GM23248 (cell line): ENCODE data around the gene XPA. TPM values are rescaled to one million over a fixed set of nuclear protein-coding genes. Genes with fewer than 3 reads are reported as not detected.

ENCODE experiments used
- DNase-seq: peaks from one replicate; pipeline ENCODE4 v3.0.0-alpha.2; 2015
- H2AFZ ChIP-seq: fragments of 200-600 bp; sonication (generic); 2 replicates; pipeline ENCODE4 v1.6.1; 2016; ENCODE audit warnings: antibody characterized with exemption
- H3F3A ChIP-seq: fragments of 200-600 bp; sonication (generic); 2 replicates; pipeline ENCODE4 v1.6.1; 2016; ENCODE audit warnings: mild to moderate bottlenecking, antibody characterized with exemption, mixed run types; ENCODE audit not compliant: insufficient read depth
- H3K27ac ChIP-seq: fragments of 200-600 bp; sonication (generic); 2 replicates; pipeline ENCODE4 v1.5.1; 2016; ENCODE audit warnings: mild to moderate bottlenecking
- H3K27me3 ChIP-seq: fragments of 200-600 bp; sonication (generic); replicated peaks from 2 replicates; pipeline ENCODE4 v1.6.1; 2016; ENCODE audit warnings: mild to moderate bottlenecking; ENCODE audit not compliant: insufficient read depth
- H3K36me3 ChIP-seq: fragments of 200-600 bp; sonication (generic); 2 replicates; pipeline ENCODE4 v1.6.1; 2016; ENCODE audit warnings: low read depth, mild to moderate bottlenecking
- H3K4me1 ChIP-seq: fragments of 200-600 bp; sonication (generic); 2 replicates; pipeline ENCODE4 v1.6.1; 2016; ENCODE audit warnings: mild to moderate bottlenecking; ENCODE audit not compliant: insufficient read depth
- H3K4me2 ChIP-seq: fragments of 200-600 bp; sonication (generic); one replicate; pipeline ENCODE4 v1.6.1; 2016; ENCODE audit warnings: mild to moderate bottlenecking; ENCODE audit not compliant: unreplicated experiment
- H3K4me3 ChIP-seq: fragments of 200-600 bp; sonication (generic); 2 replicates; pipeline ENCODE4 v1.5.1; 2016; ENCODE audit warnings: mild to moderate bottlenecking
- H3K79me2 ChIP-seq: fragments of 200-600 bp; sonication (generic); 2 replicates; pipeline ENCODE4 v1.6.1; 2016; ENCODE audit warnings: mild to moderate bottlenecking; ENCODE audit not compliant: insufficient read depth
- H3K9ac ChIP-seq: fragments of 200-600 bp; sonication (generic); 2 replicates; pipeline ENCODE4 v1.6.1; 2016; ENCODE audit warnings: mild to moderate bottlenecking
- H3K9me2 ChIP-seq: fragments of 200-600 bp; sonication (generic); 2 replicates; pipeline ENCODE4 v1.6.1; 2016; ENCODE audit warnings: mixed run types, mild to moderate bottlenecking, moderate library complexity; ENCODE audit not compliant: insufficient read depth
- H3K9me3 ChIP-seq: fragments of 200-600 bp; sonication (generic); one replicate; pipeline ENCODE4 v1.6.1; 2017; ENCODE audit warnings: low read depth
- H4K20me1 ChIP-seq: fragments of 200-600 bp; sonication (generic); 2 replicates; pipeline ENCODE4 v1.6.0; 2016; ENCODE audit not compliant: insufficient read depth
- EZH2 ChIP-seq: fragments of 200-600 bp; sonication (generic); IDR thresholded peaks from 2 replicates; pipeline ENCODE4 v1.6.1; 2018; ENCODE audit warnings: antibody characterized with exemption, mild to moderate bottlenecking; ENCODE audit not compliant: insufficient read depth, poor library complexity, severe bottlenecking
- EZH2phosphoT487 ChIP-seq: fragments of 200-600 bp; sonication (generic); IDR thresholded peaks from 2 replicates; pipeline ENCODE4 v1.6.1; 2018; ENCODE audit warnings: antibody characterized with exemption, moderate library complexity, mild to moderate bottlenecking, low read depth; ENCODE audit not compliant: insufficient read depth
- WGBS, 2 experiments: methylation state at CpG; one replicate each; pipeline ENCODE4 v1.1.6; 2015 to 2017; ENCODE audit warnings: low lambda C conversion rate in 2 of 2, low coverage in 1 of 2; ENCODE audit errors: missing lambda C conversion rate in 2 of 2; 5-methylcytosine and 5-hydroxymethylcytosine counted together
- in situ Hi-C: fragments of 300-500 bp; cut with MboI; formaldehyde crosslinking; loops from 2 replicates; pipeline ENCODE4 v1.15.0; 2020
- polyA plus RNA-seq: library from polyadenylated mRNA; unstranded; fragments of >200 nt; fragmentation: Nextera tagmentation; extraction: Ambion mirVana; gene quantifications from 2 replicates; pipeline ENCODE4 v1.2.1, GENCODE V29; 2016
- total RNA-seq: library from RNA; depleted of rRNA; stranded (reverse); fragments of >200 nt; shearing (Covaris generic); gene quantifications from 2 replicates; pipeline ENCODE4 v1.2.3, GENCODE V29; 2014

The XPA gene
- total and polyA plus RNA-seq, 2 experiments from 2014 or later, result 8.0 to 17.4 TPM

- Histone ChIP-seq H3K27me3 (no peaks in the 10 kb centered on the region), H3K9ac (no peak overlapping the region), H3K36me3 (peaks cover 27% of the 10 kb centered on the region), H3K4me1 (peaks cover 10% of the 10 kb centered on the region), H3K4me2 (no peak overlapping the region), H3K79me2 (peaks cover 19% of the 10 kb centered on the region), H2AFZ (no peak overlapping the region), H3K9me2 (no peaks in the 10 kb centered on the region), H3K4me3 (no peak overlapping the region), H4K20me1 (no peaks in the 10 kb centered on the region), H3K9me3 (no peaks in the 10 kb centered on the region), H3F3A (peaks cover 10% of the 10 kb centered on the region), H3K27ac (no peak overlapping the region)
- no peak for DNase-seq
- WGBS, 2 experiments, result 68 to 72% methylated on average over 4 of the region's 4 CpGs
- TF ChIP-seq EZH2 (no peak), EZH2phosphoT487 (no peak)
- in situ Hi-C loops, result no loop called here
Observed at GRCh38 chr9:97689401-97690180, 7.5 kb downstream of the XPA start.

- TF ChIP-seq EZH2phosphoT487, result no peak
- TF ChIP-seq EZH2, result no peak
- H3K9me2 ChIP-seq, result no peaks in the 10 kb centered on the region
- H3K9ac ChIP-seq, result no peak overlapping the region
- H3F3A ChIP-seq, result peaks cover 10% of the 10 kb centered on the region
- no peaks in the 10 kb centered on the region for H4K20me1 ChIP-seq
- no peak overlapping the region for H3K27ac ChIP-seq
- no peak overlapping the region for H3K4me2 ChIP-seq
- H3K4me1 ChIP-seq, result peaks cover 9% of the 10 kb centered on the region
- in situ Hi-C loops, result no loop called here
- peaks cover 35% of the 10 kb centered on the region for H3K36me3 ChIP-seq
- WGBS, 2 experiments, result 100% methylated on average over 1 of the region's 1 CpG
- no peak overlapping the region for H3K4me3 ChIP-seq
- H3K79me2 ChIP-seq, result peaks cover 10% of the 10 kb centered on the region
- H3K9me3 ChIP-seq, result no peaks in the 10 kb centered on the region
- no peaks in the 10 kb centered on the region for H3K27me3 ChIP-seq
- no peak overlapping the region for H2AFZ ChIP-seq
- no peak for DNase-seq
Observed at GRCh38 chr9:97688654-97689053, 8.5 kb downstream of the XPA start.

GRCh38 chr9:97682242-97682641 is 14.9 kb downstream of the XPA start:
- H3K79me2 ChIP-seq, result no peaks in the 10 kb centered on the region; the same call in 1 of the 2 replicates
- H4K20me1 ChIP-seq, result no peaks in the 10 kb centered on the region
- H3K27ac ChIP-seq, result no peak overlapping the region
- H2AFZ ChIP-seq, result no peak overlapping the region
- H3K36me3 ChIP-seq, result peaks cover 61% of the 10 kb centered on the region
- WGBS, 2 experiments, result 96 to 100% methylated on average over 1 of the region's 1 CpG
- no peak overlapping the region for H3K4me3 ChIP-seq
- H3K4me2 ChIP-seq, result no peak overlapping the region
- H3K27me3 ChIP-seq, result no peaks in the 10 kb centered on the region
- in situ Hi-C loops, result no loop called here
- H3K9ac ChIP-seq, result no peak overlapping the region
- no peaks in the 10 kb centered on the region for H3K4me1 ChIP-seq
- peaks cover 17% of the 10 kb centered on the region for H3F3A ChIP-seq
- no peak for DNase-seq
- no peak for TF ChIP-seq EZH2
- no peak for TF ChIP-seq EZH2phosphoT487
- no peaks in the 10 kb centered on the region for H3K9me2 ChIP-seq
- H3K9me3 ChIP-seq, result no peaks in the 10 kb centered on the region

GRCh38 chr9:97675655-97676054 is 21.5 kb downstream of the XPA start:
- Histone ChIP-seq H3K27ac (no peak overlapping the region), H3K4me3 (no peak overlapping the region), H3K9me3 (no peaks in the 10 kb centered on the region), H3K4me1 (no peaks in the 10 kb centered on the region), H3K79me2 (peaks cover 4% of the 10 kb centered on the region; the same call in 1 of the 2 replicates), H3F3A (peaks cover 24% of the 10 kb centered on the region), H4K20me1 (no peaks in the 10 kb centered on the region), H3K9me2 (no peaks in the 10 kb centered on the region), H3K9ac (no peak overlapping the region), H3K36me3 (peaks cover 81% of the 10 kb centered on the region), H3K4me2 (no peak overlapping the region), H2AFZ (no peak overlapping the region), H3K27me3 (no peaks in the 10 kb centered on the region)
- no peak for DNase-seq
- 97% methylated on average over 3 of the region's 3 CpGs for WGBS, 2 experiments
- no peak for TF ChIP-seq EZH2
- TF ChIP-seq EZH2phosphoT487, result no peak
- in situ Hi-C loops, result no loop called here
